Astrocyte of the spinal cord (primary cell): ENCODE measurements around the gene KATNB1.
A peak's percentile ranks its signal among the peaks of the same experiment; 100 is the strongest.
"Not testable (repeated sequence)": the region's sequence is repeated elsewhere in the genome, so short reads cannot be mapped to it uniquely, and the experiment has no call there.

Experiments
- DNase-seq: peaks from one replicate; pipeline ENCODE4 v3.0.0; 2011; ENCODE audit warnings: low read depth, low spot score
- H3K4me3 ChIP-seq: 2 replicates; pipeline ENCODE4 v1.5.1; 2011; ENCODE audit warnings: low read depth, mild to moderate bottlenecking, low read length, moderate library complexity
- in situ Hi-C: cut with HindIII; loops from 2 replicates; pipeline ENCODE4 v1.10.0; 2017; ENCODE audit warnings: low sequenced_read_pairs
- TF ChIP-seq, protein P1 (sequence below): IDR thresholded peaks from 2 replicates; pipeline ENCODE4 v1.5.1; 2012; ENCODE audit warnings: low read depth, mild to moderate bottlenecking, low read length, inconsistent platforms

KATNB1 gene

DNA sequence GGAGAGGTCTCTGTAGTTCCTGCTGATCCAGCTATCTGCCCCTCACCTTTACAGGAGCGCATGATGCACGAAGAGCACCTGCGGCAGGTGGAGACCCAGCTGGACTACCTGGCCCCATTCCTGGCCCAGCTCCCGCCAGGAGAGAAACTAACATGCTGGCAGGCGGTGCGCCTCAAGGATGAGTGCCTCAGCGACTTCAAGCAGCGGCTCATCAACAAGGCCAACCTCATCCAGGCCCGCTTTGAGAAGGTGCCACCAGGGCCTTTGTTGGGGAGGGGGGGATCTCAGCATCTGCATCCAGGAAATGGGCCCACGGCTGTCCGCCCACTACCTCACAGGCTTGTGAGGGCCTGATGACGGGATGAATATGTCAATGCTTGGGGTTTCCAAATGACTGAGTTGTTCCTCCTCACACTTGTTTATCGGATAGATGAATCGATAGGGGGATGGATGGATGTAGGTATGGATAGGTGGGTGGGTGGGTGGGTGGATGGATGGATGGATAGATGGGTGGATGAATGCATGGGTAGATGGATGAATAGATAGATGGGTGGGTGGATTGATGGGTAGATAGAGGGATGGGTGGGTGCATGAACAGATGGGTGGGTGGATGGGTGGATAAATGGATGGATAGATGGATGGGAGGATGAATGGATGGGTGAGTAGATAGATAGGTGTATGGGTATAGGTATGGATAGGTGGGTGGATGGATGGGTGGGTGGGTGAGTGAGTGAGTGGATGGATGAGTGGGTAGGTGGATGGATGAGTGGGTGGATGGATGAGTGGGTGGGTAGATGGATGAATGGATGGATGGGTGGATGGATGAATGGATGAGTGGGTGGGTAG, 7.0 kb upstream of the KATNB1 start:
- no peak for DNase-seq
- TF ChIP-seq, protein P1, sequence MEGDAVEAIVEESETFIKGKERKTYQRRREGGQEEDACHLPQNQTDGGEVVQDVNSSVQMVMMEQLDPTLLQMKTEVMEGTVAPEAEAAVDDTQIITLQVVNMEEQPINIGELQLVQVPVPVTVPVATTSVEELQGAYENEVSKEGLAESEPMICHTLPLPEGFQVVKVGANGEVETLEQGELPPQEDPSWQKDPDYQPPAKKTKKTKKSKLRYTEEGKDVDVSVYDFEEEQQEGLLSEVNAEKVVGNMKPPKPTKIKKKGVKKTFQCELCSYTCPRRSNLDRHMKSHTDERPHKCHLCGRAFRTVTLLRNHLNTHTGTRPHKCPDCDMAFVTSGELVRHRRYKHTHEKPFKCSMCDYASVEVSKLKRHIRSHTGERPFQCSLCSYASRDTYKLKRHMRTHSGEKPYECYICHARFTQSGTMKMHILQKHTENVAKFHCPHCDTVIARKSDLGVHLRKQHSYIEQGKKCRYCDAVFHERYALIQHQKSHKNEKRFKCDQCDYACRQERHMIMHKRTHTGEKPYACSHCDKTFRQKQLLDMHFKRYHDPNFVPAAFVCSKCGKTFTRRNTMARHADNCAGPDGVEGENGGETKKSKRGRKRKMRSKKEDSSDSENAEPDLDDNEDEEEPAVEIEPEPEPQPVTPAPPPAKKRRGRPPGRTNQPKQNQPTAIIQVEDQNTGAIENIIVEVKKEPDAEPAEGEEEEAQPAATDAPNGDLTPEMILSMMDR = no peak
- H3K4me3 ChIP-seq = no peak overlapping the region
- in situ Hi-C loops = no loop called here

DNA sequence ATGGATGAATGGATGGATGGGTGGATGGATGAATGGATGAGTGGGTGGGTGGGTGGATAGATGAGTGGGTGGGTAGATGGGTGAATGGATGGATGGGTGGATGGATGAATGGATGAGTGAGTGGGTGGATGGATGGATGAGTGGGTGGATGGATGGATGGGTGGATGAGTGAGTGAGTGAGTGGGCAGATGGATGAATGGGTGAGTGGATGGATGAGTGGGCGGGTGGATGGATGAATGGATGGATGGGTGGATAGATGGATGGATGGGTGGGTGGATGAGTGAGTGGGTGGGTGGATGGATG, 6.4 kb upstream of the KATNB1 start:
- in situ Hi-C loops = no loop called here
- TF ChIP-seq, protein P1 = no peak
- H3K4me3 ChIP-seq = no peak overlapping the region
- DNase-seq = no peak

DNA sequence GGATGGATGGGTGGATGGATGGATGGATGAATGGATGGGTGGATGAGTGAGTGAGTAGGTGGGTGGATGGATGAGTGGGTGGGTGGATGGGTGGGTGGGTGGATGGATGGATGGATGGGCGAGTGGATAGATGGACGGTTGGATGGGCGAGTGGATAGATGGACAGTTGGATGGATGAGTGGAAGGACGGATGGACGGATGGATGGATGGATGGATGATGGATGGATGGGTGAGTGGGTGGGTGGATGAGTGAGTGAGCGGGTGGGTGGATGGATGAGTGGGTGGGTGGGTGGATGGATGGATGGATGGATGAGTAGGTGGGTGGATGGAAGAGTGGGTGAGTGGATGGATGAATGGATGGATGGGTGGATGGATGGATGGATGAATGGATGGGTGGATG, 5.7 kb upstream of the KATNB1 start:
- in situ Hi-C loops = not testable (repeated sequence)

DNA sequence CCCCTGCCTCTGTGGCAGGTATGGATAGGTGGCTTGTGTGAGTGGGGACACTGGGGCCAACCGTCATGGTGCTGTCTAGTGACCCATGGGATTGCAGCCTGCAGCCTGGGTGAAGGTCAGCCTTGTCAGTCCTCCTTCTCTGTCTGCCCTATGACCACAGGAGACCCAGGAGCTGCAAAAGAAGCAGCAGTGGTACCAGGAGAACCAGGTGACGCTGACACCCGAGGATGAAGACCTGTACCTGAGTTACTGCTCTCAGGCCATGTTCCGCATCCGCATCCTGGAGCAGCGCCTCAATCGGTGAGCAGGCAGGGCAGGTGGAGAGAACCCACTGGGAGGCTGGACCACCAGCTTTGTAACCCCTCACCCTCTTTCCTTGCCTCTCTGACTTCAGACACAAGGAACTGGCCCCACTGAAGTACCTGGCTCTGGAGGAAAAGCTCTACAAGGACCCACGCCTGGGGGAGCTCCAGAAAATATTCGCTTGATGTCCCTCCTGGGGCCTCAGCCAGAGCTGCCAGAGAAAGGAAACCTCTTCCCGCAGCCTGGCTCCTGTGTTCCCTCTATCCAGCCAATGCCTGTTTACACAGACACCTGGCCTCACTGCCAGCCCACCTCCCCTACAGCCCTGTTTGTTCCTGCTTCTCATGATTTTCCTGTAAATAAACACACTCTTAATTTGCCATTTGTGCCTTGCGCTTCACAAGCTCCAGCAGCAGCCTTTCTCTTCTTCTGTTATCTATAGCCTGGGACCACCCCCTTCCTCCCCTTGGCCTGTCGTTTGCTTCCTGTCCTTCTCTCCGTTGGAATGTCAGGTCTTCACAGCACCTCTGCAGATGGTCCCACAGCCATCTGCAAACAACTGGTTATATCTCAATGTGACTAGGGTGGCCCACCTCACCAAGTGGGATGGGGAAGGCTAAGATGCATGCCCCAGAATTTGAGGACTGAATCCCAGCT, 4.5 kb upstream of the KATNB1 start:
- no peak for DNase-seq
- H3K4me3 ChIP-seq = no peak overlapping the region
- in situ Hi-C loops = no loop called here
- TF ChIP-seq, protein P1 = no peak

More for the DNA sequence above, 5.7 kb upstream of the KATNB1 start:
- not testable (repeated sequence) for H3K4me3 ChIP-seq, DNase-seq

DNA sequence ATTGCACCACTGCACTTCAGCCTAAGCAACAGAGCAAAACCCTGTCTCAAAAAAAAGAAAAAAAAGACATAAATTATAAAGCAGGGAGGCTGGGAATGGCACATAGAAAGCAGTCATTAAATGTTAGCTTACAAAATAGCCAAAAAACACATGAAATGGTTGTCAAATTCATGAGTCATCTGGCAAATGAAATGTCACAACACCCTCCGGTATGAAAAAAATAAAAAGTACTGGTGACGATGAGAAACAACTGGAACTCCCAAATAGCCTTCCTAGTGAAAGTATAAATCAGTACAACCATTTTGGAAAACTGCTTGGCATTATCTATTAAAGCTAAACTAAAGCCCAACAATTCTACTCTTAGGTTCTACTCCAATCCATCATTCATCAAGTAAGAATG, 3.5 kb upstream of the KATNB1 start:
- no peak overlapping the region for H3K4me3 ChIP-seq
- in situ Hi-C loops = no loop called here
- DNase-seq = no peak
- TF ChIP-seq, protein P1 = no peak

DNA sequence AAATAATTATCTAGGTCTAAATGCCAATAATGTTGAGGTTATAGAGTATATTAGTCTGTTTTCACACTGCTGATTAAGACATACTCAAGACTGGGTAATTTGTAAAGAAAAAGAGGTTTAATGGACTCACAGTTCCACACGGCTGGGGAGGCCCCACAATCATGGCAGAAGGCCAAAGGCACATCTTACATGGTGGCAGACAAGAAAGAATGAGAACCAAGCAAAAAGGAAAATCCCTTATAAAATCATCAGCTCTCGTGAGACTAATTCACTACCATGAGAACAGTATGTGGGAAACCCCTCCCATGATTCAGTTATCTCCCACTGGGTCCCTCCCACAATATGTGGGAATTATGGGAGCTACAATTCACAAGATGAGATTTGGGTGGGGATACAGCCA, 2.9 kb upstream of the KATNB1 start:
- TF ChIP-seq, protein P1 = no peak

DNA sequence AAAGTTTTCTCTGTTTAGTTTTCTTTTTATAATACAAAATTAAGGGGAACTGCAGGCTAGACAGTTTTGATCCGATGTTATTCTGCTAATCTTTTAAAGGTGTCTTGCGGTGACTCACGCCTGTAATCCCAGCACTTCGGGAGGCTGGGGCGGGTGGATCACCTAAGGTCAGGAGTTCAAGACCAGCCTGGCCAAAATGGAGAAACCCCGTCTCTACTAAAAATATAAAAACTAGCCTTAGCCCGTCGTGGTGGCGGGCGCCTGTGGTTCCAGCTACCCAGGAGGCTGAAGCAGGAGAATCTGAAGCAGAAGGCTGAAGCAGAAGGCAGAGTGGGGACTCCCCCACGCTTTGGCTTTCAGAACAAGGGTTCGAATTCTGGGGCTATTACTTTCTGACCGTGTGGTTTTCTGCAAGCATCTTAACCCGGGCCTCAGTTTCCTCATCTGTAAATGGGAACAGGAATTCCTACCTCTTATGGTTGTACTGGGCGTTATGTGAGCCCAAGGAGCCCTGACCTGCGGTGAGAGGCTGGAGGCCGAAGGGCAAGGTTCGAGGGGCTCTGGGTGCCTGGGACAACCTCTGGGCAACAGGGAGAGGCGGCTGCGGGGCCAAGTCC, 1.2 kb upstream of the KATNB1 start:
- DNase-seq = no peak
- H3K4me3 ChIP-seq = peak overlapping the region; percentile 80
- TF ChIP-seq, protein P1 = no peak
- in situ Hi-C loops = no loop called here

More for the DNA sequence above, 2.9 kb upstream of the KATNB1 start:
- no peak overlapping the region for H3K4me3 ChIP-seq
- DNase-seq = no peak
- in situ Hi-C loops = no loop called here
